ENCODE data around the gene CRIM1. TPM values are rescaled to one million over a fixed set of nuclear protein-coding genes. Genes with fewer than 3 reads are reported as not detected.

The CRIM1 gene
- total and polyA plus RNA-seq, 4 donors = 2.2 to 22.1 (median 9.6) TPM

DNA sequence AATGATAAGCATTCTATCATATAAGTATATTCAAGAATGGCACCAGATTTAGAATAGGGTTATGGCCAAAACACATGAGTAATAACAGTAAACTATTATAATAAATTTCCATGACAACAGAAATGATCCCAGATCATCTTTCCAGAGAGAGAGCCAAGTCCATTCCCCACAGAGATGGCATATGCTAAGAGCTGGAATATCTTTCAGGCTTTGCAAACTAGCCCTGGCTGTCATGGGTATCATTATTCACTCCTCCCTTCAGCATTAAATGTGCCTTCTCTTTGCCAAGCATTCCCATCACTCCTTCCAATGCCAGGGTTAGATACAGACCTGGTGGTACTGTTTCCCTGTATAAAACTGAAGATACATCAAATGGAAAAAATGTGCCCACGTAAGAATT lies 231.5 kb downstream of the CRIM1 start (continued):
- TF ChIP-seq, protein P1, sequence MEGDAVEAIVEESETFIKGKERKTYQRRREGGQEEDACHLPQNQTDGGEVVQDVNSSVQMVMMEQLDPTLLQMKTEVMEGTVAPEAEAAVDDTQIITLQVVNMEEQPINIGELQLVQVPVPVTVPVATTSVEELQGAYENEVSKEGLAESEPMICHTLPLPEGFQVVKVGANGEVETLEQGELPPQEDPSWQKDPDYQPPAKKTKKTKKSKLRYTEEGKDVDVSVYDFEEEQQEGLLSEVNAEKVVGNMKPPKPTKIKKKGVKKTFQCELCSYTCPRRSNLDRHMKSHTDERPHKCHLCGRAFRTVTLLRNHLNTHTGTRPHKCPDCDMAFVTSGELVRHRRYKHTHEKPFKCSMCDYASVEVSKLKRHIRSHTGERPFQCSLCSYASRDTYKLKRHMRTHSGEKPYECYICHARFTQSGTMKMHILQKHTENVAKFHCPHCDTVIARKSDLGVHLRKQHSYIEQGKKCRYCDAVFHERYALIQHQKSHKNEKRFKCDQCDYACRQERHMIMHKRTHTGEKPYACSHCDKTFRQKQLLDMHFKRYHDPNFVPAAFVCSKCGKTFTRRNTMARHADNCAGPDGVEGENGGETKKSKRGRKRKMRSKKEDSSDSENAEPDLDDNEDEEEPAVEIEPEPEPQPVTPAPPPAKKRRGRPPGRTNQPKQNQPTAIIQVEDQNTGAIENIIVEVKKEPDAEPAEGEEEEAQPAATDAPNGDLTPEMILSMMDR (IDR thresholded peaks at IDR 0.05; ENCODE audit: low read depth, low read length, missing input control) = no peak
- TF ChIP-seq JUND (IDR thresholded peaks at IDR 0.05) = no peak

DNA sequence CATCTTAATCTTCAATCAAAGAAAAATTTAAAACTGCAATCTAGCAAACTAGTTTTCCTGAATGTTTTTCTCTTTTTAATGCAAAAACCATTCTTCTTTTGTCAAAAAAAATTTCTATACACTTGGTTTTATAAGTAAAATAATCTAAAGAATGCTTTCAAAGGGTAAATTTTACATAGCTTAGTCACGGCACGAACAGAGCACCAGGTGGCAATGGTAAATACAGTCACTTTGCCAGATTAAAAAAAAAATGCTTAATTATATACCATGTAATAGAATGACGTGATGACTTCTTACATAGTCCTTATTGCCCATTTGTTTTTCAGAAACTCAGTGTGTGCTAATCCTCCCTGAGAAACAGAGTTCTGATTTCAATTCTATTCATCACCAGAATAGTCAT lies 232.0 kb downstream of the CRIM1 start:
- no peak overlapping the region for H3K27ac ChIP-seq (ENCODE audit: low read depth in 1 of 2, low read length in 2 of 2)
- no peaks in the 10 kb centered on the region for H3K4me1 ChIP-seq (ENCODE audit: control insufficient read depth in 4 of 4, insufficient read depth in 4 of 4, low read length in 3 of 4)
- H3K4me3 ChIP-seq (ENCODE audit: low read depth in 1 of 3, low read length in 3 of 3) = no peak overlapping the region
- H3K27me3 ChIP-seq (ENCODE audit: control insufficient read depth in 4 of 4, insufficient read depth in 4 of 4, low read length in 3 of 4) = no peaks in the 10 kb centered on the region
- no peaks in the 10 kb centered on the region for H3K9me3 ChIP-seq (ENCODE audit: control insufficient read depth in 4 of 4, low read length in 3 of 4)
- 91% methylated on average over 3 of the region's 3 CpGs for WGBS
- no peak overlapping the region for H3K9ac ChIP-seq (ENCODE audit: low read depth in 1 of 2, low read length in 2 of 2)
- TF ChIP-seq, protein P2, sequence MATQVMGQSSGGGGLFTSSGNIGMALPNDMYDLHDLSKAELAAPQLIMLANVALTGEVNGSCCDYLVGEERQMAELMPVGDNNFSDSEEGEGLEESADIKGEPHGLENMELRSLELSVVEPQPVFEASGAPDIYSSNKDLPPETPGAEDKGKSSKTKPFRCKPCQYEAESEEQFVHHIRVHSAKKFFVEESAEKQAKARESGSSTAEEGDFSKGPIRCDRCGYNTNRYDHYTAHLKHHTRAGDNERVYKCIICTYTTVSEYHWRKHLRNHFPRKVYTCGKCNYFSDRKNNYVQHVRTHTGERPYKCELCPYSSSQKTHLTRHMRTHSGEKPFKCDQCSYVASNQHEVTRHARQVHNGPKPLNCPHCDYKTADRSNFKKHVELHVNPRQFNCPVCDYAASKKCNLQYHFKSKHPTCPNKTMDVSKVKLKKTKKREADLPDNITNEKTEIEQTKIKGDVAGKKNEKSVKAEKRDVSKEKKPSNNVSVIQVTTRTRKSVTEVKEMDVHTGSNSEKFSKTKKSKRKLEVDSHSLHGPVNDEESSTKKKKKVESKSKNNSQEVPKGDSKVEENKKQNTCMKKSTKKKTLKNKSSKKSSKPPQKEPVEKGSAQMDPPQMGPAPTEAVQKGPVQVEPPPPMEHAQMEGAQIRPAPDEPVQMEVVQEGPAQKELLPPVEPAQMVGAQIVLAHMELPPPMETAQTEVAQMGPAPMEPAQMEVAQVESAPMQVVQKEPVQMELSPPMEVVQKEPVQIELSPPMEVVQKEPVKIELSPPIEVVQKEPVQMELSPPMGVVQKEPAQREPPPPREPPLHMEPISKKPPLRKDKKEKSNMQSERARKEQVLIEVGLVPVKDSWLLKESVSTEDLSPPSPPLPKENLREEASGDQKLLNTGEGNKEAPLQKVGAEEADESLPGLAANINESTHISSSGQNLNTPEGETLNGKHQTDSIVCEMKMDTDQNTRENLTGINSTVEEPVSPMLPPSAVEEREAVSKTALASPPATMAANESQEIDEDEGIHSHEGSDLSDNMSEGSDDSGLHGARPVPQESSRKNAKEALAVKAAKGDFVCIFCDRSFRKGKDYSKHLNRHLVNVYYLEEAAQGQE (IDR thresholded peaks at IDR 0.05) = no peak
- TF ChIP-seq HNF4A (conservative IDR thresholded peaks at IDR 0.05) (no peak), JUND (IDR thresholded peaks at IDR 0.05) (no peak)
- TF ChIP-seq, protein P3, sequence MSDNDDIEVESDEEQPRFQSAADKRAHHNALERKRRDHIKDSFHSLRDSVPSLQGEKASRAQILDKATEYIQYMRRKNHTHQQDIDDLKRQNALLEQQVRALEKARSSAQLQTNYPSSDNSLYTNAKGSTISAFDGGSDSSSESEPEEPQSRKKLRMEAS (IDR thresholded peaks at IDR 0.05) = no peak
- DNase-seq (ENCODE audit: low spot score) = no peak
- H3K36me3 ChIP-seq (ENCODE audit: control insufficient read depth in 4 of 4, insufficient read depth in 3 of 4, low read depth in 1 of 4, low read length in 3 of 4) = peaks cover 5 to 13% (median 8%) of the 10 kb centered on the region in 4 donors

DNA sequence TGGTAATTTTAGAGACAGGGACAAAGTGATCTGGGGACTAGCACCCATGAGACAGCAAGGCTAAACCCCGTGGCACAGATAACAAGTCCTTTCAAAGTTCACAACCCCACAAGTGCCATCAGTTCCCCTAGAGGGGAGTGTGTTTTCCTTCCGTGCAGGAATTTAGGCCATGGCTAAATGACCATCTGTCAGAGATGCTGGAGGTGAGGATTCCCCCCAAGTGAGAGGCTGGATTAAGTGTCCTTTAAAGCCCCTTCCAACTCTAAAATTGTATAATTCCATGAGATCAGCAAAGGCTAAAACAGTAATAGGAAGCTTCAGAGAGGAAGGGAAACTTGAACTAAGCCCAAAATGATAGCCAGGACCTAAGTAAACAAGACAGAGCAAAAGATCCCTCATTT lies 233.7 kb downstream of the CRIM1 start:
- Histone ChIP-seq H3K9me3 (ENCODE audit: control insufficient read depth in 4 of 4, low read length in 3 of 4) (no peaks in the 10 kb centered on the region), H3K36me3 (ENCODE audit: control insufficient read depth in 4 of 4, insufficient read depth in 3 of 4, low read depth in 1 of 4, low read length in 3 of 4) (peaks cover 0 to 4% (median 3%) of the 10 kb centered on the region in 4 donors), H3K4me3 (ENCODE audit: low read depth in 1 of 3, low read length in 3 of 3) (no peak overlapping the region), H3K27ac (ENCODE audit: low read depth in 1 of 2, low read length in 2 of 2) (peak overlapping the region in 1 of 2 donors; percentile 28), H3K9ac (ENCODE audit: low read depth in 1 of 2, low read length in 2 of 2) (no peak overlapping the region), H3K4me1 (ENCODE audit: control insufficient read depth in 4 of 4, insufficient read depth in 4 of 4, low read length in 3 of 4) (peaks cover 0 to 2% (median 2%) of the 10 kb centered on the region in 4 donors), H3K27me3 (ENCODE audit: control insufficient read depth in 4 of 4, insufficient read depth in 4 of 4, low read length in 3 of 4) (no peaks in the 10 kb centered on the region)
- WGBS = 65% methylated on average over 2 of the region's 2 CpGs
- no peak for DNase-seq (ENCODE audit: low spot score)
- TF ChIP-seq EGR1 (IDR thresholded peaks at IDR 0.05; ENCODE audit: low read depth in 2 of 2) = no peak
- no peak for TF ChIP-seq YY1 (IDR thresholded peaks at IDR 0.05)
- TF ChIP-seq RXRA (IDR thresholded peaks at IDR 0.05) = peak in 1 of 2 donors; percentile 18
- no peak for TF ChIP-seq HNF4A (conservative IDR thresholded peaks at IDR 0.05)
- TF ChIP-seq, protein P1 (IDR thresholded peaks at IDR 0.05; ENCODE audit: low read depth, low read length, missing input control) = no peak
